Thymus (tissue), 11 donors: ENCODE data around the gene PHAX. TPM values are rescaled to one million over a fixed set of nuclear protein-coding genes. Genes with fewer than 3 reads are reported as not detected.
A peak's percentile ranks its signal among the peaks of the same experiment; 100 is the strongest.
"Not testable (repeated sequence)": the region's sequence is repeated elsewhere in the genome, so short reads cannot be mapped to it uniquely, and the experiment has no call there.

Experiments used
- DNase-seq, 9 donors: peaks; one replicate each; pipeline ENCODE4 v3.0.0-alpha.2; 2013; ENCODE audit warnings: low spot score in 9 of 9, low read depth in 6 of 9, missing footprints in 1 of 9
- H3K27ac ChIP-seq, 2 donors: one replicate each; pipeline ENCODE4 v1.5.1; 2013; ENCODE audit warnings: control low read depth in 1 of 2, low read depth in 1 of 2, low read length in 1 of 2, mild to moderate bottlenecking in 1 of 2, moderate library complexity in 1 of 2
- H3K27me3 ChIP-seq, 2 donors: one replicate each; pipeline ENCODE4 v1.5.1; 2013; ENCODE audit warnings: low read length in 1 of 2; ENCODE audit not compliant: control insufficient read depth in 2 of 2, insufficient read depth in 1 of 2
- H3K36me3 ChIP-seq, 2 donors: one replicate each; pipeline ENCODE4 v1.5.1; 2013; ENCODE audit warnings: low read length in 1 of 2, mild to moderate bottlenecking in 1 of 2, moderate library complexity in 1 of 2; ENCODE audit not compliant: control insufficient read depth in 2 of 2, insufficient read depth in 2 of 2
- H3K4me1 ChIP-seq, 2 donors: one replicate each; pipeline ENCODE4 v1.5.1; 2013; ENCODE audit warnings: low read length in 2 of 2; ENCODE audit not compliant: control insufficient read depth in 2 of 2, insufficient read depth in 2 of 2
- H3K4me3 ChIP-seq, 2 donors: one replicate each; pipeline ENCODE4 v1.5.1; 2013; ENCODE audit warnings: low read length in 2 of 2, control low read depth in 1 of 2, mild to moderate bottlenecking in 1 of 2
- H3K9me3 ChIP-seq, 2 donors: one replicate each; pipeline ENCODE4 v1.5.1; 2013; ENCODE audit warnings: low read length in 1 of 2, mild to moderate bottlenecking in 1 of 2; ENCODE audit not compliant: control insufficient read depth in 2 of 2, insufficient read depth in 1 of 2
- WGBS: extraction: QIAGEN DNeasy Blood & Tissue Kit; methylation state at CpG from one replicate; pipeline ENCODE4 v1.1.7; 2013; 5-methylcytosine and 5-hydroxymethylcytosine counted together
- polyA plus RNA-seq: library from polyadenylated mRNA; stranded (reverse); fragments of 200-250 nt; gene quantifications from one replicate; pipeline ENCODE4 v1.2.3, GENCODE V29; 2013
- total RNA-seq: library from RNA; stranded (reverse); fragments of 120-200 nt; gene quantifications from one replicate; pipeline ENCODE4 v1.2.4, GENCODE V29; 2013
- donor health status: healthy.

PHAX gene
- total and polyA plus RNA-seq, 2 donors = 28.2 to 42.2 TPM

- Histone ChIP-seq H3K36me3 (no peaks in the 10 kb centered on the region), H3K9me3 (no peaks in the 10 kb centered on the region), H3K27ac (no peak overlapping the region), H3K27me3 (no peaks in the 10 kb centered on the region), H3K4me3 (no peak overlapping the region), H3K4me1 (no peaks in the 10 kb centered on the region)
- no peak for DNase-seq
- WGBS = 99% methylated on average over 2 of the region's 2 CpGs
Measured at GRCh38 chr5:126659805-126660482, 59.2 kb downstream of the PHAX start.

GRCh38 chr5:126664586-126664985 lies 63.8 kb downstream of the PHAX start:
- no peaks in the 10 kb centered on the region for H3K36me3 ChIP-seq
- 98% methylated on average over 2 of the region's 2 CpGs for WGBS
- no peak for DNase-seq
- no peak overlapping the region for H3K27ac ChIP-seq
- H3K4me3 ChIP-seq = no peak overlapping the region
- no peaks in the 10 kb centered on the region for H3K27me3 ChIP-seq
- H3K4me1 ChIP-seq = no peaks in the 10 kb centered on the region
- H3K9me3 ChIP-seq = no peaks in the 10 kb centered on the region

GRCh38 chr5:126670109-126670508 lies 69.4 kb downstream of the PHAX start:
- not testable (repeated sequence) for H3K36me3 ChIP-seq, H3K27ac ChIP-seq, DNase-seq, H3K27me3 ChIP-seq, H3K4me1 ChIP-seq, H3K4me3 ChIP-seq, H3K9me3 ChIP-seq
- 100% methylated on average over 1 of the region's 1 CpG for WGBS

GRCh38 chr5:126671681-126672080 lies 70.9 kb downstream of the PHAX start:
- H3K9me3 ChIP-seq, DNase-seq, H3K4me3 ChIP-seq, H3K27ac ChIP-seq, H3K4me1 ChIP-seq, H3K36me3 ChIP-seq, H3K27me3 ChIP-seq: not testable (repeated sequence)
- WGBS = 96% methylated on average over 3 of the region's 3 CpGs

- H3K4me1 ChIP-seq = peaks cover 0 to 8% of the 10 kb centered on the region in 2 donors
- 86% methylated on average over 11 of the region's 11 CpGs for WGBS
- H3K9me3 ChIP-seq = peaks cover 0 to 1% of the 10 kb centered on the region in 2 donors
- H3K4me3 ChIP-seq = no peak overlapping the region
- no peaks in the 10 kb centered on the region for H3K27me3 ChIP-seq
- no peaks in the 10 kb centered on the region for H3K36me3 ChIP-seq
- no peak overlapping the region for H3K27ac ChIP-seq
- no peak for DNase-seq
Measured at GRCh38 chr5:126673477-126673876, 72.7 kb downstream of the PHAX start.

GRCh38 chr5:126674145-126674544 lies 73.4 kb downstream of the PHAX start:
- peaks cover 0 to 8% of the 10 kb centered on the region in 2 donors for H3K4me1 ChIP-seq
- H3K9me3 ChIP-seq = peaks cover 0 to 1% of the 10 kb centered on the region in 2 donors
- H3K36me3 ChIP-seq = no peaks in the 10 kb centered on the region
- H3K27me3 ChIP-seq = no peaks in the 10 kb centered on the region
- no peak for DNase-seq
- no peak overlapping the region for H3K4me3 ChIP-seq
- H3K27ac ChIP-seq = no peak overlapping the region
- WGBS = 79% methylated on average over 7 of the region's 7 CpGs

- Histone ChIP-seq H3K27me3 (no peaks in the 10 kb centered on the region), H3K27ac (no peak overlapping the region), H3K4me3 (no peak overlapping the region), H3K36me3 (no peaks in the 10 kb centered on the region), H3K4me1 (peaks cover 0 to 17% of the 10 kb centered on the region in 2 donors), H3K9me3 (no peaks in the 10 kb centered on the region)
- no peak for DNase-seq
- 79% methylated on average over 2 of the region's 2 CpGs for WGBS
Measured at GRCh38 chr5:126675338-126675737, 74.6 kb downstream of the PHAX start.

GRCh38 chr5:126676195-126676624 lies 75.5 kb downstream of the PHAX start:
- H3K9me3 ChIP-seq = no peaks in the 10 kb centered on the region
- no peak overlapping the region for H3K4me3 ChIP-seq
- peaks cover 0 to 21% of the 10 kb centered on the region in 2 donors for H3K4me1 ChIP-seq
- 28% methylated on average over 4 of the region's 4 CpGs for WGBS
- peak; percentile 32 to 83 (median 71) for DNase-seq
- H3K27ac ChIP-seq = no peak overlapping the region
- H3K36me3 ChIP-seq = no peaks in the 10 kb centered on the region
- H3K27me3 ChIP-seq = no peaks in the 10 kb centered on the region
